Measurements from ENCODE around the gene GTF2I. TPM values are rescaled to one million over a fixed set of nuclear protein-coding genes. Genes with fewer than 3 reads are reported as not detected.
"Not testable (repeated sequence)": the region's sequence is repeated elsewhere in the genome, so short reads cannot be mapped to it uniquely, and the experiment has no call there.

Gene GTF2I
- total and polyA plus RNA-seq, 9 donors = 49.7 to 232 (median 204) TPM

GRCh38 chr7:74722153-74722552, 64.6 kb downstream of the GTF2I start:
- WGBS, 3 donors = 47 to 86% (median 58%) methylated on average over 16 of the region's 16 CpGs
- Histone ChIP-seq H3K27ac (no peak overlapping the region), H3K4me3 (no peak overlapping the region), H3K4me1 (ENCODE audit: insufficient read depth) (peaks cover 3% of the 10 kb centered on the region), H3K27me3 (no peaks in the 10 kb centered on the region), H3K36me3 (no peaks in the 10 kb centered on the region), H3K9me3 (no peaks in the 10 kb centered on the region)
- DNase-seq = no peak
- TF ChIP-seq, protein P1, sequence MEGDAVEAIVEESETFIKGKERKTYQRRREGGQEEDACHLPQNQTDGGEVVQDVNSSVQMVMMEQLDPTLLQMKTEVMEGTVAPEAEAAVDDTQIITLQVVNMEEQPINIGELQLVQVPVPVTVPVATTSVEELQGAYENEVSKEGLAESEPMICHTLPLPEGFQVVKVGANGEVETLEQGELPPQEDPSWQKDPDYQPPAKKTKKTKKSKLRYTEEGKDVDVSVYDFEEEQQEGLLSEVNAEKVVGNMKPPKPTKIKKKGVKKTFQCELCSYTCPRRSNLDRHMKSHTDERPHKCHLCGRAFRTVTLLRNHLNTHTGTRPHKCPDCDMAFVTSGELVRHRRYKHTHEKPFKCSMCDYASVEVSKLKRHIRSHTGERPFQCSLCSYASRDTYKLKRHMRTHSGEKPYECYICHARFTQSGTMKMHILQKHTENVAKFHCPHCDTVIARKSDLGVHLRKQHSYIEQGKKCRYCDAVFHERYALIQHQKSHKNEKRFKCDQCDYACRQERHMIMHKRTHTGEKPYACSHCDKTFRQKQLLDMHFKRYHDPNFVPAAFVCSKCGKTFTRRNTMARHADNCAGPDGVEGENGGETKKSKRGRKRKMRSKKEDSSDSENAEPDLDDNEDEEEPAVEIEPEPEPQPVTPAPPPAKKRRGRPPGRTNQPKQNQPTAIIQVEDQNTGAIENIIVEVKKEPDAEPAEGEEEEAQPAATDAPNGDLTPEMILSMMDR (IDR thresholded peaks at IDR 0.05) = no peak
- no peak for TF ChIP-seq POLR2A (IDR thresholded peaks at IDR 0.05)
- TF ChIP-seq EP300 (IDR thresholded peaks at IDR 0.05) = no peak
- intact Hi-C loops (cut with DNase I) = no loop called here

DNA sequence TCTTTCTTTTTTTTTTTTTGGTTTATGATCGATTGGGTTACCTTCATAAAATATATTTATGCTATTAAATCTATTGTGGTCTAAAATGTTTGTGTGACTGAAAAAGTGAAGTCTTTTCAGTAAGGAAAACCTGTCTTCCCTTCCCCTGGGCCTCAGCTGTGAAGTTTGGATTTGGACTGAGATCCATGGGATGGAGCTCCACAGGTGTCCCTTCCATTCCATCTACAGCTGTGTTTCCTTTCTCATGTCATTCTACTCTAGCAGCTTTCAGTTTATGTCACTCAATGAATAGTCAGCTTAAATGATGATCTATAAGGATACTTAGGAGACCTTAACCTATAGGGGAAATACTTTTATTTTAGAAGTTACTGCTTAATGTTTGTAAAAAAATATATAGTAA, 68.3 kb downstream of the GTF2I start:
- Histone ChIP-seq H3K27me3 (no peaks in the 10 kb centered on the region), H3K36me3 (no peaks in the 10 kb centered on the region), H3K9me3 (no peaks in the 10 kb centered on the region), H3K4me1 (ENCODE audit: insufficient read depth) (peaks cover 3% of the 10 kb centered on the region), H3K27ac (no peak overlapping the region), H3K4me3 (no peak overlapping the region)
- WGBS, 3 donors = 70 to 75% (median 75%) methylated on average over 1 of the region's 1 CpG
- TF ChIP-seq, protein P1 (IDR thresholded peaks at IDR 0.05) = no peak
- TF ChIP-seq EP300 (IDR thresholded peaks at IDR 0.05) (no peak), POLR2A (IDR thresholded peaks at IDR 0.05) (no peak)
- intact Hi-C loops (cut with DNase I) = no loop called here
- no peak for DNase-seq

DNA sequence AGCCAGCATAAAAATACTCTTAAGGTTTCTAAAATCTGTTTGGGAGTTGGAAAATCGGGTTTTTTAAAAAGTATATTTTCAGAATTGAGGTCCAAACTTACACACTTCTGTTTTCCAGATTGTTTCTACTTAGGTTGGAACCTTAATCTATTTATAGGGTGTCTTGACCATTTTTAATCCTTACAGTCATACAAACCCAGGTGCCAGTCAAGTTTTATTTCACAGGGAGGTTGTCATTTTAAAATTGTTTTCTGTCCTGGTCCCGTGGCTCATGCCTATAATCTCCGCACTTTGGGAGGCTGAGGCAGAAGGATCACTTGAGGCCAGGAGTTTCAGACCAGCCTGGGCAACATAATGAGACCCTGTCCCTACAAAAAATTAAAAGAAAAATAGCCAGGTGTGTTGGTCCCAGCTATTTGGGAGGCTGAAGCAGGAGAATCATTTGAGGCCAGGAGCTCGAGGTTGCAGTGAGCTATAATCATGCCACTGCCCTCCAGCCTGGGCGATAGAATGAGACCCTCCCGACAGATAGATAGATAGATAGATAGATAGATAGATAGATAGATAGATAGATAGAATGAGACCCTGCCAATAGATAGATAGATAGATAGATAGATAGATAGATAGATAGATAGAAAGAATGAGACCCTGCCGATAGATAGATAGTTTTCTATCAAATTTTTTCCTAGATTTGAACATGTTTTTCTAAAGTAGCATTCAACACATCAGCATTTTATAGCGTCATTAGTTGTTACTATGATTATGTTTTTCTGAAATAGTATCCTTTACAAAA, 69.0 kb downstream of the GTF2I start:
- no peak overlapping the region for H3K4me3 ChIP-seq
- no peaks in the 10 kb centered on the region for H3K27me3 ChIP-seq
- H3K9me3 ChIP-seq = no peaks in the 10 kb centered on the region
- 86 to 89% (median 87%) methylated on average over 8 of the region's 8 CpGs for WGBS, 3 donors
- peaks cover 3% of the 10 kb centered on the region for H3K4me1 ChIP-seq (ENCODE audit: insufficient read depth)
- no peak overlapping the region for H3K27ac ChIP-seq
- intact Hi-C loops (cut with DNase I) = no loop called here
- no peaks in the 10 kb centered on the region for H3K36me3 ChIP-seq
- DNase-seq = no peak
- TF ChIP-seq EP300 (IDR thresholded peaks at IDR 0.05) (no peak), POLR2A (IDR thresholded peaks at IDR 0.05) (no peak)
- TF ChIP-seq, protein P1 (IDR thresholded peaks at IDR 0.05) = no peak

DNA sequence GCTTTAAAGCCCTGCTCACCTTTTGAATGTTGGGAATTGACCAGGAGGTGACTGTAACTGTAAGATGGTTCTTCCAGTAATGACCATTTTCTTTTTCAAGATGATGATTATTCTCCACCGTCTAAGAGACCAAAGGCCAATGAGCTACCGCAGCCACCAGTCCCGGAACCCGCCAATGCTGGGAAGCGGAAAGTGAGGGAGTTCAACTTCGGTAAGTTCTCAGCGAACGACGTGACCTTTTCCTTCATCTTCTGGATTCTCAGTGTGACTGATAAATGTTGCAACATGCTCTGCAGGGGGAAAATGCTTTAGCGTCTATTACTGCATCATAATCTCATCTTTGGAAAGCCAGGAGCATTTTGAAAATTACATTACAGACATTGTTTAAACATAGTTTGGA, 71.2 kb downstream of the GTF2I start:
- H3K4me3 ChIP-seq; H3K36me3 ChIP-seq; H3K27me3 ChIP-seq; H3K27ac ChIP-seq; H3K9me3 ChIP-seq; intact Hi-C loops (cut with DNase I); H3K4me1 ChIP-seq (ENCODE audit: insufficient read depth); DNase-seq: not testable (repeated sequence)
- no CpG with 5 or more reads among the region's 10 CpGs for WGBS, 3 donors

DNA sequence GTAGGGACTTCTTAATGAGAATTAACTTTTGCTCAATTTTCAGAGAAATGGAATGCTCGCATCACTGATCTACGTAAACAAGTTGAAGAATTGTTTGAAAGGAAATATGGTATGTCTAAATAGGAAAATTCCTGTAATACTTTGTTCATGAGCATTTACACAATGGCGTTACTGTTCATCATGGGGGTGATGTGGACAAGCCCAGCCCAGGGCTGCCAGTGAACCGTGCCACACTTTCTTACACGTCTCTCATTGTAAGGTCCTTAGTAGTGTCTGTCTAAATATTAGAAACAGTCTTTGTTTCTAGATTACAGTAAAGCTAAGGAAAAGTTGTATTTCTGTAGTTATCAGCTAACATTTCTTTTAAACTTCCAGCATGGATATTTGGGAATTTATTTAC, 72.7 kb downstream of the GTF2I start:
- H3K36me3 ChIP-seq; H3K9me3 ChIP-seq; intact Hi-C loops (cut with DNase I); H3K4me1 ChIP-seq (ENCODE audit: insufficient read depth); H3K27me3 ChIP-seq; DNase-seq; H3K27ac ChIP-seq; H3K4me3 ChIP-seq: not testable (repeated sequence)
- no CpG with 5 or more reads among the region's 5 CpGs for WGBS, 3 donors

GRCh38 chr7:74739974-74740703, 82.6 kb downstream of the GTF2I start:
- H3K36me3 ChIP-seq; intact Hi-C loops (cut with DNase I); DNase-seq; H3K9me3 ChIP-seq; H3K27me3 ChIP-seq; H3K4me1 ChIP-seq (ENCODE audit: insufficient read depth); H3K27ac ChIP-seq; H3K4me3 ChIP-seq: not testable (repeated sequence)
- no CpG with 5 or more reads among the region's 14 CpGs for WGBS, 3 donors

GRCh38 chr7:74743936-74744557, 86.5 kb downstream of the GTF2I start:
- DNase-seq; H3K4me3 ChIP-seq; H3K36me3 ChIP-seq; H3K4me1 ChIP-seq (ENCODE audit: insufficient read depth); H3K27me3 ChIP-seq; intact Hi-C loops (cut with DNase I); H3K9me3 ChIP-seq; H3K27ac ChIP-seq: not testable (repeated sequence)
- WGBS, 3 donors = no CpG with 5 or more reads among the region's 9 CpGs

GRCh38 chr7:74753921-74754482, 96.5 kb downstream of the GTF2I start:
- intact Hi-C loops (cut with DNase I); H3K9me3 ChIP-seq; DNase-seq; H3K27ac ChIP-seq; H3K27me3 ChIP-seq; H3K4me1 ChIP-seq (ENCODE audit: insufficient read depth); H3K36me3 ChIP-seq; H3K4me3 ChIP-seq: not testable (repeated sequence)
- no CpG with 5 or more reads among the region's 9 CpGs for WGBS, 3 donors
